OCI-LY1 (cell line): ENCODE results near the gene PPM1E.

Source experiments
- H2AFZ ChIP-seq: fragments of 200-600 bp; sonication (generic), shearing (Covaris generic); 2 replicates; pipeline ENCODE4 v1.6.0; 2014; ENCODE audit warnings: antibody characterized with exemption, mild to moderate bottlenecking, low read length
- H3F3A ChIP-seq: fragments of 200-600 bp; sonication (generic), shearing (Covaris generic); 2 replicates; pipeline ENCODE4 v1.6.0; 2014; ENCODE audit warnings: mild to moderate bottlenecking, antibody characterized with exemption, low read length, moderate library complexity; ENCODE audit not compliant: insufficient read depth
- H3K27ac ChIP-seq: fragments of 200-600 bp; sonication (generic); 2 replicates; pipeline ENCODE4 v1.5.1; 2014; ENCODE audit warnings: low read length, mixed run types, mild to moderate bottlenecking, low read depth; ENCODE audit not compliant: poor library complexity, severe bottlenecking
- H3K27me3 ChIP-seq: fragments of 200-600 bp; sonication (generic); 2 replicates; pipeline ENCODE4 v1.6.0; 2014; ENCODE audit warnings: antibody characterized with exemption, mild to moderate bottlenecking, low read length, moderate library complexity; ENCODE audit not compliant: insufficient read depth
- H3K36me3 ChIP-seq: fragments of 200-600 bp; sonication (generic); 2 replicates; pipeline ENCODE4 v1.6.1; 2014; ENCODE audit warnings: mild to moderate bottlenecking, antibody characterized with exemption, low read length, moderate library complexity, mixed read lengths; ENCODE audit not compliant: insufficient read depth
- H3K4me1 ChIP-seq: fragments of 200-600 bp; sonication (generic); 2 replicates; pipeline ENCODE4 v1.5.1; 2014; ENCODE audit warnings: mild to moderate bottlenecking, low read length, moderate library complexity; ENCODE audit not compliant: insufficient read depth, severe bottlenecking
- H3K4me2 ChIP-seq: fragments of 200-600 bp; sonication (generic), shearing (Covaris generic); 2 replicates; pipeline ENCODE4 v1.6.1; 2014; ENCODE audit warnings: low read length
- H3K4me3 ChIP-seq: fragments of 200-600 bp; sonication (generic); 2 replicates; pipeline ENCODE4 v1.5.1; 2014; ENCODE audit warnings: low read length, low read depth, mild to moderate bottlenecking, mixed read lengths; ENCODE audit not compliant: poor library complexity, severe bottlenecking
- H3K79me2 ChIP-seq: fragments of 200-600 bp; shearing (Covaris generic); 2 replicates; pipeline ENCODE4 v1.6.1; 2016; ENCODE audit warnings: mixed run types, low read length, mixed read lengths; ENCODE audit not compliant: insufficient read depth
- H3K9ac ChIP-seq: fragments of 200-600 bp; sonication (generic), shearing (Covaris generic); 2 replicates; pipeline ENCODE4 v1.6.1; 2014; ENCODE audit warnings: mild to moderate bottlenecking, low read length, mixed read lengths
- H3K9me2 ChIP-seq: fragments of 200-600 bp; sonication (generic), shearing (Covaris generic); 2 replicates; pipeline ENCODE4 v1.6.1; 2014; ENCODE audit warnings: low read depth, mild to moderate bottlenecking, low read length, mixed read lengths
- H3K9me3 ChIP-seq: fragments of 200-600 bp; shearing (Covaris generic); 2 replicates; pipeline ENCODE4 v1.6.1; 2014; ENCODE audit warnings: low read length, mixed read lengths
- H4K20me1 ChIP-seq: fragments of 200-600 bp; sonication (generic), shearing (Covaris generic); 2 replicates; pipeline ENCODE4 v1.6.0; 2016; ENCODE audit warnings: mild to moderate bottlenecking, low read length; ENCODE audit not compliant: insufficient read depth
- EZH2 ChIP-seq: fragments of 200-600 bp; sonication (generic), shearing (Covaris generic); IDR thresholded peaks from 2 replicates; pipeline ENCODE4 v1.8.0; 2017; ENCODE audit warnings: borderline replicate concordance, mixed run types, mild to moderate bottlenecking, antibody characterized with exemption, low read length, moderate library complexity, mixed read lengths
- TF ChIP-seq, protein P1 (sequence below): fragments of 200-600 bp; sonication (generic), shearing (Covaris generic); IDR thresholded peaks from 2 replicates; pipeline ENCODE4 v1.5.1; 2017; ENCODE audit warnings: mild to moderate bottlenecking, antibody characterized with exemption, low read length, moderate library complexity, mixed read lengths

PPM1E gene

DNA sequence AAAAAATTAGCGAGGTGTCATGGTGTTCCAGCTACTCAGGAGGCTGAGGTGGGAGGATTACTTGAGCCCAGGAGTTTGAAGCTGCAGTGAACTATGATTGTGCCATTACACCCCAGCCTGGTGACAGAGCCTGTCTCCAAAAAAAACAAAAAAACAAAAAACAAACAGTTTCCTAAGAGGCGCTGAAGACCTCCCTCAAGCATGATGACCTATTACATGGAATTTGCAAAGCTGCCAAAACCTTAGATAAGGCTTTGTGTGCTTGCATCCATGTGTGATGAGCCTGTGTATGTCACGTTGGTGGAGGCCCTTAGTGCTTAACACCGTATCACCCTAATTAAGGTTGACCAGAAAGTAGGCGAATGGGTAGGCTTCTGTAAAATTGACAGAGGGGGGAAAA is 143.5 kb downstream of the PPM1E start:
- H3K9me3 ChIP-seq, result no peaks in the 10 kb centered on the region
- TF ChIP-seq, protein P1, sequence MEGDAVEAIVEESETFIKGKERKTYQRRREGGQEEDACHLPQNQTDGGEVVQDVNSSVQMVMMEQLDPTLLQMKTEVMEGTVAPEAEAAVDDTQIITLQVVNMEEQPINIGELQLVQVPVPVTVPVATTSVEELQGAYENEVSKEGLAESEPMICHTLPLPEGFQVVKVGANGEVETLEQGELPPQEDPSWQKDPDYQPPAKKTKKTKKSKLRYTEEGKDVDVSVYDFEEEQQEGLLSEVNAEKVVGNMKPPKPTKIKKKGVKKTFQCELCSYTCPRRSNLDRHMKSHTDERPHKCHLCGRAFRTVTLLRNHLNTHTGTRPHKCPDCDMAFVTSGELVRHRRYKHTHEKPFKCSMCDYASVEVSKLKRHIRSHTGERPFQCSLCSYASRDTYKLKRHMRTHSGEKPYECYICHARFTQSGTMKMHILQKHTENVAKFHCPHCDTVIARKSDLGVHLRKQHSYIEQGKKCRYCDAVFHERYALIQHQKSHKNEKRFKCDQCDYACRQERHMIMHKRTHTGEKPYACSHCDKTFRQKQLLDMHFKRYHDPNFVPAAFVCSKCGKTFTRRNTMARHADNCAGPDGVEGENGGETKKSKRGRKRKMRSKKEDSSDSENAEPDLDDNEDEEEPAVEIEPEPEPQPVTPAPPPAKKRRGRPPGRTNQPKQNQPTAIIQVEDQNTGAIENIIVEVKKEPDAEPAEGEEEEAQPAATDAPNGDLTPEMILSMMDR, result no peak
- no peak for TF ChIP-seq EZH2
- H3K36me3 ChIP-seq, result no peaks in the 10 kb centered on the region
- no peak overlapping the region for H3K27ac ChIP-seq
- no peak overlapping the region for H3K4me3 ChIP-seq
- no peak overlapping the region for H3K9ac ChIP-seq
- H3K4me1 ChIP-seq, result no peaks in the 10 kb centered on the region
- no peaks in the 10 kb centered on the region for H3F3A ChIP-seq
- no peaks in the 10 kb centered on the region for H3K27me3 ChIP-seq
- no peak overlapping the region for H2AFZ ChIP-seq
- H4K20me1 ChIP-seq, result no peaks in the 10 kb centered on the region
- H3K79me2 ChIP-seq, result no peaks in the 10 kb centered on the region
- H3K9me2 ChIP-seq, result no peaks in the 10 kb centered on the region
- H3K4me2 ChIP-seq, result no peak overlapping the region

DNA sequence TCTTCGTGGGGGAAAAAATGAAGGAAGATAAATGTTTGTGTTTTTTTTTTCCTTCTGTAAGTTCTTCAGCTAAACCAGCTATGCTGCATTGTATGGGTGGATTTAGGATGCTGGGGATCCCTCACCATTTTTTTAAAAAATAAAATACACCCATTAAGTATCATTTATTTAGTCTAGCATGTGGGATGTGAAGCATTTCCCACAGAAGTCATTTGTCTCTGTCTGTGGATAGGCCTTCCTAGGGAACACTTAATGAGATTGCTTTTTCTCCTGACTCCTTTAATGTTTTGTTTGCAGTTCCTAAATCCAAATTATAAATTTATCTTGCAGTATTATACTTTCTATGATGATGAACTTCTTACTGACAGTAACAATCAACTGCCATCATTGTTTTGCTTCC is 146.7 kb downstream of the PPM1E start:
- H3K9ac ChIP-seq, result no peak overlapping the region
- no peaks in the 10 kb centered on the region for H3K4me1 ChIP-seq
- H3K79me2 ChIP-seq, result no peaks in the 10 kb centered on the region
- no peaks in the 10 kb centered on the region for H4K20me1 ChIP-seq
- no peak overlapping the region for H3K4me3 ChIP-seq
- H3K36me3 ChIP-seq, result no peaks in the 10 kb centered on the region
- H2AFZ ChIP-seq, result no peak overlapping the region
- H3K9me2 ChIP-seq, result no peaks in the 10 kb centered on the region
- no peak overlapping the region for H3K4me2 ChIP-seq
- H3F3A ChIP-seq, result no peaks in the 10 kb centered on the region
- H3K27ac ChIP-seq, result no peak overlapping the region
- no peaks in the 10 kb centered on the region for H3K9me3 ChIP-seq
- H3K27me3 ChIP-seq, result no peaks in the 10 kb centered on the region
- TF ChIP-seq, protein P1, result no peak
- no peak for TF ChIP-seq EZH2

DNA sequence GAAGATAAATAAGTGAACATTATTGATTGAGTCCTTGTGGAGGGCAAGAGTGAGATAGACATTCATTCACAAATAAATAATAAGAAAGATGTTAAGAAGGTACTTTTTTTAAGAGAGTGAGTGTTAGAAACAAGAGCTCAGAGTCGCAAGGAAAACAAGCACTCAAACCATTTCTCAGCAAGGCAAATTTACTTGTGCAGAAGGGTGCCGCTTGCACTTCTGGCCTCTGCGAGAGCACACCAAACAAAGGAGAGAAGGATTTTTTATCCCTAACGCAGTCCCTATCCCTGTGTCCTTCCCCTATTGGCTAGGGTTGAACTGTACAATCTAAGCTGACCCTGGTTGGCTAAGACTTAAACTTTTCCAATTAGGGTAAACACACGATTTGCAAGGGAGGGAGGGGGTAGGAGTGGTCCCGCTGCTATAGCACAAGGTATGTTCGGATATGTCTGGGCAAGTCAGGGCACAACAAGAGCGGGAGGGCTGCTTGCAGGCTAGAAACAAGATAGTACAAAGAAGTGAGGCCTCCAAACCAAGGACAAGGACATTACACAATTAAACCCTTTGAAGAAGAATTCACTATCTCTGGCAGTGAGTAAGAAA is 156.2 kb downstream of the PPM1E start:
- Histone ChIP-seq H4K20me1 (no peaks in the 10 kb centered on the region), H3F3A (no peaks in the 10 kb centered on the region), H3K4me1 (no peaks in the 10 kb centered on the region), H3K27me3 (peaks cover 5% of the 10 kb centered on the region; the same call in 1 of the 2 replicates), H3K4me3 (no peak overlapping the region), H3K9me3 (no peaks in the 10 kb centered on the region), H3K27ac (no peak overlapping the region), H3K4me2 (no peak overlapping the region), H3K9me2 (no peaks in the 10 kb centered on the region), H3K36me3 (no peaks in the 10 kb centered on the region), H2AFZ (no peak overlapping the region), H3K9ac (no peak overlapping the region), H3K79me2 (no peaks in the 10 kb centered on the region)
- TF ChIP-seq EZH2, result no peak
- TF ChIP-seq, protein P1, result no peak
